ENCODE results near the gene MAP1LC3B2. TPM values are rescaled to one million over a fixed set of nuclear protein-coding genes. Genes with fewer than 3 reads are reported as not detected.

The MAP1LC3B2 gene
- total RNA-seq, 1 donor from 2014 or later: not detected

- DNase-seq (ENCODE audit: low spot score): no peak
These were observed 55.2 kb downstream of the MAP1LC3B2 start for GRCh38 chr12:116614194-116614915.

DNA sequence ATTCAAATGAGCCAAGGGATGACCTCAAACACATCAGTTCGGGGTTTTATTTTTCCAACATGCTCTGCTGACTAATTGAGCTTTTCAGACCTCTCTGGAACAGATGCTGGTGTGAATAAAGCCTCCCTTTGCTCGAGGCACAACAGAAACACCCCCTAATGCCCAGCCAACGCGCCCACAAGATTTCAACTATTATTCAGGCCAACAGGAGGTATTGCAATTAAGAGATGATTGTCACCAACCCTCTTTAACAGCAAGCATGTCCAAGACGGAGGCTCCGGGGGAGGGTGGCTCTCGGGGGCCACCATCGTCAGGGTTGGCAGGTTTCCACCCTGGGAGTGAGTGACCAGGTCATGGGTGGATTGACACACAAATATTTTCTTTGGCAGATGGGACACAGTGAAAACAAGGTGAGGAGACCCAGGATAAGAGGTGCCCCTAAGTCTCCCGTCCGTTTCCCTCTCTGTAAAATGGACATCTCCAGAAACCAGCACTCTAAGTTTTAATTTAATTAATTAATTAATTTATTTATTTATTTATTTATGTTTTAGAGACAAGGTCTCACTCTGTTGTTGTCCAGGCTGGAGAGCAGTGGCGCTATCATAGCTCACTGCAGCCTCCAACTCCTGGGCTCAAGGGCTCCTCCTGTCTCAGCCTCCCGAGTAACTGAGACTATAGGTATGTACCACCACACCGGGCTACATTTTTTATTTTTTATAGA, 56.1 kb downstream of the MAP1LC3B2 start:
- DNase-seq (ENCODE audit: low spot score): no peak

DNA sequence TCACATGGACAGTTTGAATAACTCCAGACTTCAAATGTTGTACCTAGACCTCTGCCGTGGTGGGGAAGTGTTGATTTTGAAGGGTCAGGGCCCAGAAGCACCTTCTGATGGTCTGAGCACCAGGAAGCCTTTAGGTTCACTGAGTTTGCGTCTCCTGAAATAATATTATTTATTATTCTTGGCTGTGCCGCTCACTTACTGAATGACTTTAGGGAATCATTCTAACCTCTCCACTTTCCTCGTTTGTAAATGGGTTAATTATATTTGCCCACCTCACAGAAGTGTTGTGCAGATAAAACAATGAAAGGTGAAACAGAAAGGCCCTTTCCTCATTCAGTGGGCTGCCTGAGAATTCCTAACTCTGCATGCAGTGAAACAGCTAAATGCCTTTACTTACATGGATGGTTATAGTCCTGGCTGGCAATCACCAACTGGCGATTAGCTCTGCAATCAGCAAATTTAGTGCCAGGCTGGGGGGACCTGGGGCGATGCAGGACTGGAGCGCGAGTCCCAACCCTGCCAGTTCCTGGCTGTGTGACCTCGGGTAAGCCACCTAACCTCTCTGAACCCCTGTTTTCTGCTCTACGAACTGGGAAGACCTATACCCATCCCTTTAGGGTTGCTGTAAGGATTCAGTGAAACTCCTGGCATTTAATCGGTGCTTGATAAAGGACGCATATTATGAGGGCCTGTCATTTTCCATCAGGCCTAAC, 57.5 kb downstream of the MAP1LC3B2 start:
- no peak for DNase-seq (ENCODE audit: low spot score)

DNA sequence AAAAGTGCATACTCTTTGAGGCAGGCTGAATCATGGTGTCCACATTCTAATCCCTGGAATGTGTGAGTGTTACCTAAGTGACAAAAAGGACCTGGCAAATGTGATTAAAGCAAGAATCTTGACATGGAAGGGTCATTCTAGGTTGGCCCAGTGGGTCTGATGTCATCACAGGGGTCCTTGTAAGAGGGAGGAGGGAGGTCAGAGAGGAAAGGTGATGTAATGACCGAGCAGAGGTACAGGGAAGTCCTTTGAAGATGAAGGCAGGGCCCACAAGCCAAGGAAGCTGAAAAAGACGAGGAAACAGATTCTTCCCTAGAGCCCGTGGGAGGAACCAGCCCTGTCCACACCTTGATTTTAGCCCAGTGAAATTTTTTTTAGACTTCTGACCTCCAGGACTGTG, 60.1 kb downstream of the MAP1LC3B2 start:
- DNase-seq (ENCODE audit: low spot score): no peak

GRCh38 chr12:116620124-116620491, 60.9 kb downstream of the MAP1LC3B2 start:
- DNase-seq (ENCODE audit: low spot score): no peak

- no peak for DNase-seq (ENCODE audit: low spot score)
These were observed 61.5 kb downstream of the MAP1LC3B2 start for GRCh38 chr12:116620492-116621191.

GRCh38 chr12:116621194-116621593, 62.0 kb downstream of the MAP1LC3B2 start:
- no peak for DNase-seq (ENCODE audit: low spot score)

- DNase-seq (ENCODE audit: low spot score): no peak
These were observed 65.3 kb downstream of the MAP1LC3B2 start for GRCh38 chr12:116624516-116624915.

DNA sequence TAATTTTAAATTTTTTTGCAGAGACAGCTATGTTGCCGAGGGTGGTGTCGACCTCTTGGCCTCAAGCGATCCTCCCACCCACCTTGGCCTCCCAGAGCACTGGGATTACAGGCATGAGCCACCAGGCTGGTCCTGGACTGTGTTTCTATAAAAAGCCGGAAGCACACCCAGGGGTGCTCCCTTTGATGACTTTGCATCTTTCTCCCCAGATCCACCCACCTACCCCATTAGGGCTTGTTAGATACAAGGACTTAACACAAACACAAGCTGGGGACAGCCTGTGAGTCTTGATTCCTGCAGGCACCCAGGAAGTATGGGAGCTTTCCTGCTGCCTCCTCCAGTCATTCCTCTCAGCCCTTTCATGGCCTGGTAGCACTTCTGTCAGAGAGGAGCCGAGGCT, 67.0 kb downstream of the MAP1LC3B2 start:
- no peak for DNase-seq (ENCODE audit: low spot score)

Other genes with a start within 250 kb of the MAP1LC3B2 start
- 22.6 TPM for gene SPRING1, start 178.7 kb downstream of the MAP1LC3B2 start, total RNA-seq
- gene RNFT2, start 178.9 kb downstream of the MAP1LC3B2 start, total RNA-seq: 7.2 TPM

Data from ureter (tissue), 1 donor.